Fibroblast of mammary gland (primary cell): ENCODE results near the gene RGPD8.

Source experiments
- DNase-seq: peaks from one replicate; pipeline ENCODE4 v3.0.0-alpha.2; 2010; ENCODE audit warnings: low read depth
- H3K4me3 ChIP-seq: 2 replicates; pipeline ENCODE4 v1.5.1; 2011; ENCODE audit warnings: low read depth, mild to moderate bottlenecking, low read length, moderate library complexity; ENCODE audit not compliant: control insufficient read depth
- TF ChIP-seq, protein P1 (sequence below): conservative IDR thresholded peaks from 2 replicates; pipeline ENCODE4 v1.5.1; 2011; ENCODE audit warnings: low read depth, low read length, inconsistent platforms; ENCODE audit not compliant: control insufficient read depth, insufficient read depth

Gene RGPD8

DNA sequence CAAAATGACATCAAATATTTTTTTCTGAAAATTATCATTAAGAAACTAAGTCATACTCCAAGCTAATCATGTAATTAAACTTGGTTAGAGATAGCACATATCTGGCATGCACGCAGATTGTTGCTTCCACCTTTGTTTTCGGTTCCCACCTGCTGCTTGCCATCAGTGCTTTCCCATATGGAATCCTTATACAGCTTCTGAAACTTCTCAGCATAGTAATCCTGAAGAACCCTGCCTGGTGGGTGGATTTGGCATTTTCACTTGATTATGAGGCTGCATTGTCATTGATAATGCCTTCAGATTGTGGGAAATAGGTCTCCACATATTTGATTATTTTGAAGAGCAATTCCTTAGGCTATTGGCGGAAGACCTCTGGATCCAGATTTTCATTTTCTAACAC lies 110.5 kb downstream of the RGPD8 start:
- no peak for DNase-seq
- H3K4me3 ChIP-seq: no peak overlapping the region
- TF ChIP-seq, protein P1, sequence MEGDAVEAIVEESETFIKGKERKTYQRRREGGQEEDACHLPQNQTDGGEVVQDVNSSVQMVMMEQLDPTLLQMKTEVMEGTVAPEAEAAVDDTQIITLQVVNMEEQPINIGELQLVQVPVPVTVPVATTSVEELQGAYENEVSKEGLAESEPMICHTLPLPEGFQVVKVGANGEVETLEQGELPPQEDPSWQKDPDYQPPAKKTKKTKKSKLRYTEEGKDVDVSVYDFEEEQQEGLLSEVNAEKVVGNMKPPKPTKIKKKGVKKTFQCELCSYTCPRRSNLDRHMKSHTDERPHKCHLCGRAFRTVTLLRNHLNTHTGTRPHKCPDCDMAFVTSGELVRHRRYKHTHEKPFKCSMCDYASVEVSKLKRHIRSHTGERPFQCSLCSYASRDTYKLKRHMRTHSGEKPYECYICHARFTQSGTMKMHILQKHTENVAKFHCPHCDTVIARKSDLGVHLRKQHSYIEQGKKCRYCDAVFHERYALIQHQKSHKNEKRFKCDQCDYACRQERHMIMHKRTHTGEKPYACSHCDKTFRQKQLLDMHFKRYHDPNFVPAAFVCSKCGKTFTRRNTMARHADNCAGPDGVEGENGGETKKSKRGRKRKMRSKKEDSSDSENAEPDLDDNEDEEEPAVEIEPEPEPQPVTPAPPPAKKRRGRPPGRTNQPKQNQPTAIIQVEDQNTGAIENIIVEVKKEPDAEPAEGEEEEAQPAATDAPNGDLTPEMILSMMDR: no peak

DNA sequence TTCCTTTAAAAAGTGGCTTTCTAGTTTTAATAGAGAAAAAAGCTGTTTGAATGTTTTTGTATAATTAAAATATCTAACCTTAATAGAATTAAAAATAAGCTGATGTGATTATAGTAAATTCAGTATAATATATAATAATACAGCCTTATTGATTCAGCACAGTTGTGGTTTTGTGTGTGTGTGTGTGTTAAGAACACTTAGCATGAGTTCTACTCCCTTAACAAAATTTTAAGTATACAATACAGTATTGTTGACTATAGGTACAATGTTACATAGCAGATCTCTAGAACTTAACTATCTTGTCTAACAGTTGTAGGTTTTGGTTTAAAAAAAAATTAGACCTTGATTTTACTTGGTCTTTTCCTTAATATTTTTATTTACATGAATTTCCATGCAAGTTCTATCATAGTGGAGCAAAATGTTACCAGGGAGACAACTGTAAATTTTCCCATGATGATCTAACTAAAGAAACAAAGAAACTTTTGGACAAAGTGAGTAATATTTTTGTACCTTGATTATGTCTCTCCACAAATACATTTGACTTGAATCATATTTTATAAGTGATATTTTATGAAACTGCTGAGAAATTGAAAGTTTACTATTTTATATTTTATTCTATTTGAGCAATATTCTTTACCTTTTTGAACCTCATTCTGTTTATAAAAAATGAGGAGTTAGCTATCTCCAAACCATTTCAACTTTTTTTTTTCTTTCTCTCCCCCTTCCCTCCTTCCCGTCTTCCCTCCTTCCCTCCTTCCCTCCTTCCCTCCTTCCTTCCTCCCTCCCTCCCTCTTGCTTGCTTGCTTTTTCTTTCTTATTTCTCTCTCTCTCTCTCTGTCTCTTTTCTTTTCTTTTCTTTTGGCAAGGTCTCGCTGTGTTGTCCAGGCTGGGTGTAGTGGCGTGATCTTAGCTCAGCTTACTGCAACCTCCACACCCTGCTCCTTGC lies 111.8 kb downstream of the RGPD8 start:
- H3K4me3 ChIP-seq: no peak overlapping the region
- TF ChIP-seq, protein P1: no peak
- peak; percentile 11 for DNase-seq
